ENCODE data around the gene CD3D. TPM values are rescaled to one million over a fixed set of nuclear protein-coding genes. Genes with fewer than 3 reads are reported as not detected.
A peak's percentile ranks its signal among the peaks of the same experiment; 100 is the strongest.

CD3D gene
- polyA plus RNA-seq, 1 donor from 2014 or later: not detected

GRCh38 chr11:118358071-118358470 is 15.6 kb upstream of the CD3D start:
- Histone ChIP-seq H3K9ac (ENCODE audit: low read length) (no peak overlapping the region), H4K20me1 (ENCODE audit: insufficient read depth) (no peaks in the 10 kb centered on the region), H3K4me3 (ENCODE audit: low read length) (no peak overlapping the region), H3K9me3 (ENCODE audit: low read length) (no peaks in the 10 kb centered on the region), H3K27ac (ENCODE audit: low read length) (no peak overlapping the region), H2AFZ (ENCODE audit: low read depth, low read length) (no peak overlapping the region), H3K79me2 (replicated peaks; ENCODE audit: insufficient read depth, low read length) (peaks cover 23% of the 10 kb centered on the region), H3K4me2 (ENCODE audit: low read length) (no peak overlapping the region), H3F3A (ENCODE audit: insufficient read depth, low read length, poor library complexity, severe bottlenecking) (no peaks in the 10 kb centered on the region), H3K27me3 (ENCODE audit: insufficient read depth, low read depth, low read length) (no peaks in the 10 kb centered on the region), H3K36me3 (ENCODE audit: insufficient read depth, low read length) (no peaks in the 10 kb centered on the region), H3K9me2 (ENCODE audit: insufficient read depth, low read length) (no peaks in the 10 kb centered on the region)
- TF ChIP-seq MXI1 (conservative IDR thresholded peaks at IDR 0.05; ENCODE audit: poor library complexity, severe bottlenecking): no peak
- TF ChIP-seq, protein P1, sequence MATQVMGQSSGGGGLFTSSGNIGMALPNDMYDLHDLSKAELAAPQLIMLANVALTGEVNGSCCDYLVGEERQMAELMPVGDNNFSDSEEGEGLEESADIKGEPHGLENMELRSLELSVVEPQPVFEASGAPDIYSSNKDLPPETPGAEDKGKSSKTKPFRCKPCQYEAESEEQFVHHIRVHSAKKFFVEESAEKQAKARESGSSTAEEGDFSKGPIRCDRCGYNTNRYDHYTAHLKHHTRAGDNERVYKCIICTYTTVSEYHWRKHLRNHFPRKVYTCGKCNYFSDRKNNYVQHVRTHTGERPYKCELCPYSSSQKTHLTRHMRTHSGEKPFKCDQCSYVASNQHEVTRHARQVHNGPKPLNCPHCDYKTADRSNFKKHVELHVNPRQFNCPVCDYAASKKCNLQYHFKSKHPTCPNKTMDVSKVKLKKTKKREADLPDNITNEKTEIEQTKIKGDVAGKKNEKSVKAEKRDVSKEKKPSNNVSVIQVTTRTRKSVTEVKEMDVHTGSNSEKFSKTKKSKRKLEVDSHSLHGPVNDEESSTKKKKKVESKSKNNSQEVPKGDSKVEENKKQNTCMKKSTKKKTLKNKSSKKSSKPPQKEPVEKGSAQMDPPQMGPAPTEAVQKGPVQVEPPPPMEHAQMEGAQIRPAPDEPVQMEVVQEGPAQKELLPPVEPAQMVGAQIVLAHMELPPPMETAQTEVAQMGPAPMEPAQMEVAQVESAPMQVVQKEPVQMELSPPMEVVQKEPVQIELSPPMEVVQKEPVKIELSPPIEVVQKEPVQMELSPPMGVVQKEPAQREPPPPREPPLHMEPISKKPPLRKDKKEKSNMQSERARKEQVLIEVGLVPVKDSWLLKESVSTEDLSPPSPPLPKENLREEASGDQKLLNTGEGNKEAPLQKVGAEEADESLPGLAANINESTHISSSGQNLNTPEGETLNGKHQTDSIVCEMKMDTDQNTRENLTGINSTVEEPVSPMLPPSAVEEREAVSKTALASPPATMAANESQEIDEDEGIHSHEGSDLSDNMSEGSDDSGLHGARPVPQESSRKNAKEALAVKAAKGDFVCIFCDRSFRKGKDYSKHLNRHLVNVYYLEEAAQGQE (IDR thresholded peaks at IDR 0.05; ENCODE audit: borderline replicate concordance): no peak
- TF ChIP-seq EP300 (conservative IDR thresholded peaks at IDR 0.05; ENCODE audit: poor library complexity, severe bottlenecking): no peak
- no peak for TF ChIP-seq POLR2AphosphoS5 (IDR thresholded peaks at IDR 0.05)
- no peak for TF ChIP-seq EZH2 (IDR thresholded peaks at IDR 0.05; ENCODE audit: borderline replicate concordance, insufficient read depth, low read length, poor library complexity, severe bottlenecking)
- TF ChIP-seq, protein P2, sequence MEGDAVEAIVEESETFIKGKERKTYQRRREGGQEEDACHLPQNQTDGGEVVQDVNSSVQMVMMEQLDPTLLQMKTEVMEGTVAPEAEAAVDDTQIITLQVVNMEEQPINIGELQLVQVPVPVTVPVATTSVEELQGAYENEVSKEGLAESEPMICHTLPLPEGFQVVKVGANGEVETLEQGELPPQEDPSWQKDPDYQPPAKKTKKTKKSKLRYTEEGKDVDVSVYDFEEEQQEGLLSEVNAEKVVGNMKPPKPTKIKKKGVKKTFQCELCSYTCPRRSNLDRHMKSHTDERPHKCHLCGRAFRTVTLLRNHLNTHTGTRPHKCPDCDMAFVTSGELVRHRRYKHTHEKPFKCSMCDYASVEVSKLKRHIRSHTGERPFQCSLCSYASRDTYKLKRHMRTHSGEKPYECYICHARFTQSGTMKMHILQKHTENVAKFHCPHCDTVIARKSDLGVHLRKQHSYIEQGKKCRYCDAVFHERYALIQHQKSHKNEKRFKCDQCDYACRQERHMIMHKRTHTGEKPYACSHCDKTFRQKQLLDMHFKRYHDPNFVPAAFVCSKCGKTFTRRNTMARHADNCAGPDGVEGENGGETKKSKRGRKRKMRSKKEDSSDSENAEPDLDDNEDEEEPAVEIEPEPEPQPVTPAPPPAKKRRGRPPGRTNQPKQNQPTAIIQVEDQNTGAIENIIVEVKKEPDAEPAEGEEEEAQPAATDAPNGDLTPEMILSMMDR (IDR thresholded peaks at IDR 0.05; ENCODE audit: poor library complexity, severe bottlenecking): no peak
- no peak for TF ChIP-seq TAF1 (IDR thresholded peaks at IDR 0.05; ENCODE audit: low read depth)
- TF ChIP-seq SMC3 (conservative IDR thresholded peaks at IDR 0.05; ENCODE audit: poor library complexity): no peak
- no peak for TF ChIP-seq RAD21 (conservative IDR thresholded peaks at IDR 0.05)

- no peaks in the 10 kb centered on the region for H4K20me1 ChIP-seq (ENCODE audit: insufficient read depth)
- H3K9me2 ChIP-seq (ENCODE audit: insufficient read depth, low read length): no peaks in the 10 kb centered on the region
- no peak overlapping the region for H3K27ac ChIP-seq (ENCODE audit: low read length)
- H3K4me2 ChIP-seq (ENCODE audit: low read length): no peak overlapping the region
- peaks cover 15% of the 10 kb centered on the region for H3K27me3 ChIP-seq (ENCODE audit: insufficient read depth, low read depth, low read length)
- H2AFZ ChIP-seq (ENCODE audit: low read depth, low read length): no peak overlapping the region
- H3F3A ChIP-seq (ENCODE audit: insufficient read depth, low read length, poor library complexity, severe bottlenecking): no peaks in the 10 kb centered on the region
- no peaks in the 10 kb centered on the region for H3K79me2 ChIP-seq (replicated peaks; ENCODE audit: insufficient read depth, low read length)
- H3K9me3 ChIP-seq (ENCODE audit: low read length): no peaks in the 10 kb centered on the region
- TF ChIP-seq MXI1 (conservative IDR thresholded peaks at IDR 0.05; ENCODE audit: poor library complexity, severe bottlenecking) (no peak), EP300 (conservative IDR thresholded peaks at IDR 0.05; ENCODE audit: poor library complexity, severe bottlenecking) (no peak), EZH2 (IDR thresholded peaks at IDR 0.05; ENCODE audit: borderline replicate concordance, insufficient read depth, low read length, poor library complexity, severe bottlenecking) (no peak), SMC3 (conservative IDR thresholded peaks at IDR 0.05; ENCODE audit: poor library complexity) (peak; percentile 75), POLR2AphosphoS5 (IDR thresholded peaks at IDR 0.05) (no peak), TAF1 (IDR thresholded peaks at IDR 0.05; ENCODE audit: low read depth) (no peak), RAD21 (conservative IDR thresholded peaks at IDR 0.05) (peak; percentile 71)
- TF ChIP-seq, protein P1 (IDR thresholded peaks at IDR 0.05; ENCODE audit: borderline replicate concordance): no peak
- TF ChIP-seq, protein P2 (IDR thresholded peaks at IDR 0.05; ENCODE audit: poor library complexity, severe bottlenecking): peak; percentile 72
- no peaks in the 10 kb centered on the region for H3K36me3 ChIP-seq (ENCODE audit: insufficient read depth, low read length)
- no peak overlapping the region for H3K4me3 ChIP-seq (ENCODE audit: low read length)
- no peak overlapping the region for H3K9ac ChIP-seq (ENCODE audit: low read length)
Measured at GRCh38 chr11:118353084-118353710, 10.7 kb upstream of the CD3D start.
